HG03354 (cell line): ENCODE data around the gene IRF4.

Source experiments
- ATAC-seq: cut with Tn5 transposase; IDR thresholded peaks from one replicate; pipeline ENCODE4 v1.9.1; 2021; ENCODE audit warnings: mild to moderate bottlenecking; ENCODE audit not compliant: unreplicated experiment, poor library complexity, severe bottlenecking

Gene IRF4

DNA sequence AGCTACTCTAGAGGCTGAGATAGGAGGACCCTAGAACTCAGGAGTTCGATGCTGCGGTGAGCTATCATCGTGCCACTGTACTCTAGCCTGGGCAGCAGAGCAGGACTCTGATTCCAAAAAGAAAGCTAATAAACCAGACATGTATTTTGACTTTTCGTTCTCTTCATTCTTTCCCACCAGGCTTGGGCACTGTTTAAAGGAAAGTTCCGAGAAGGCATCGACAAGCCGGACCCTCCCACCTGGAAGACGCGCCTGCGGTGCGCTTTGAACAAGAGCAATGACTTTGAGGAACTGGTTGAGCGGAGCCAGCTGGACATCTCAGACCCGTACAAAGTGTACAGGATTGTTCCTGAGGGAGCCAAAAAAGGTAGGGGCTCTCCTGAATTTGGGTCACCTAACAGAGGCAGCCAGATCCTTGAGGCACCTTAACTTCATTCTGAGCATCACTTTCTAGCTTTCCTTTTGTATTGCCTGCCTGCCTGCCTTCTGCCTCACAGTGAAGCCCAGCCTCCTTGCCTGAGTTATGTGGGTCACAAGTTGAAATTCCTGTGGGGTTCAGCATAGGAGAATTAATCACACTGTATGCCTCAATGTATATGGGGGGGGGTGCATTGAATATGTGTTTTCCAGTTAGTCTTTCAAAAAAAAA is 3.2 kb downstream of the IRF4 start:
- ATAC-seq: no peak

DNA sequence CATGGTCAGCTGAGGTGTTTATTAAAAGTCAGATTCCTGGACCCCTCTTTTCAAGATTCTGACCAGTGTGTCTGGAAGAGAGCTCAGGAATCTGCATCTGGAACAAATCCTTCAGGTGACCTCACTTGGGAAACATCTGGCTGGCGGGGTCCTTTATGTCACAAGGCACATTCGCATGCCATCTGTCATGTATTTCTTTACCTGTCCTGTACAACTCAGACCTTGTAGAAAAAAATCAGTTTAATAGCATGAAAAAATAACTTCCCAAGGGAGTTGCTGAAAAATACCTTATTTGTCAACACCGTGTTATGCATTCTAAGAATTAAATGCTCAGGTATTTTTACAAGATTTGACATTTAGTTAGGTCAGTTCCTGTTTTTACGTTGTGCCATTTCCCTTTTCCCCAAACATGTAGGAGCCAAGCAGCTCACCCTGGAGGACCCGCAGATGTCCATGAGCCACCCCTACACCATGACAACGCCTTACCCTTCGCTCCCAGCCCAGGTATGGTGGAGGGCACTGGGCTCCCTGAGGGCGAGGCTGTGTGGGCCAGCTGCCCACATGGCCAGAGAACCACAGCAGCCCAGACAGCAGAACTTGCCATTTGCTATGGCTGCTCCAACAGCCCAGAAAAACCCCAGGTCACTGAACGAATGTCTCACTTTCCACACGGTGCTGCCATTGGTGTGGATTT is 4.0 kb downstream of the IRF4 start:
- ATAC-seq: no peak

DNA sequence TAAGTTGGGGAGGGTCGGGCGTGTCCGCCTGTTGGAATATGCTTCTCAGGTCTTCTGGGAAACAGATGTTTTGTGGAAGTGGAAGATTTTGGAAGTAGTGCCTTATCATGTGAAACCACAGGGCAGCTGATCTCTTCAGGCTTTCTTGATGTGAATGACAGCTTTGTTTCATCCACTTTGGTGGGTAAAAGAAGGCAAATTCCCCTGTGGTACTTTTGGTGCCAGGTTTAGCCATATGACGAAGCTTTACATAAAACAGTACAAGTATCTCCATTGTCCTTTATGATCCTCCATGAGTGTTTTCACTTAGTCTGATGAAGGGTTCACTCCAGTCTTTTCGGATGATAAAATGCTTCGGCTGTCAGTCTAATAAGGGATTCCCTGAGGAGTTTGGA is 4.6 kb downstream of the IRF4 start:
- no peak for ATAC-seq

DNA sequence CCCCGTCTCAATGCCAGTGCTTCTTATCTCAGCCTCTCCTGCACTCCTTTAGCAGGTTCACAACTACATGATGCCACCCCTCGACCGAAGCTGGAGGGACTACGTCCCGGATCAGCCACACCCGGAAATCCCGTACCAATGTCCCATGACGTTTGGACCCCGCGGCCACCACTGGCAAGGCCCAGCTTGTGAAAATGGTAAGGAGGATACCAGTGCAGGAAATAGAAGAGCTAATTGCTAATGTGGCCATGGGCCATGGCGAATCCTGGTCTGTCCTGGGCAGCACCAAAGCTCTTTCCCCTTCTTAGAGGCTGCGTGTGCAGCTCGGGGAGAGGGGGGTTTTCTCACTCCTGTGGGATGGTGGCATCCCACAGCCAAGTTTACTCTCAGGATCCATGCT is 5.5 kb downstream of the IRF4 start:
- no peak for ATAC-seq

DNA sequence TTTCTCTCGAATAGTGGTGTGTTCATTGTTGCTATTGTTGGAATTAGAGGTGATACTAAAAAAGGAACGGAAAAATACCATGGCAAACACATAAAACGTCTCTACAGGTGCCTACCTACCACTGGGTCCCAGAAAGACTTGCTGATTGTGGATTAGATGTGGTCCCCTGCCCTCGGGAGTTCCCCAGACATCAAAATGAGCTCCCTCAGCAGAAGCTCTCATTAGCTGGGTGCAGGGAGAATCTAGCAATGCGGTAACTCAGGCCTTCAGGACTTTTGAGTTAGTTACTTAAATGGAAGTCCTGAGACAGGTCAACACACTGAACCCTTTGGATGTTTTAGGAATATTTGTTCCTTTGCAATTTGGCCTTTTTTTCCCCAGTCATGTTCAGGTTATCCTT is 6.1 kb downstream of the IRF4 start:
- no peak for ATAC-seq

DNA sequence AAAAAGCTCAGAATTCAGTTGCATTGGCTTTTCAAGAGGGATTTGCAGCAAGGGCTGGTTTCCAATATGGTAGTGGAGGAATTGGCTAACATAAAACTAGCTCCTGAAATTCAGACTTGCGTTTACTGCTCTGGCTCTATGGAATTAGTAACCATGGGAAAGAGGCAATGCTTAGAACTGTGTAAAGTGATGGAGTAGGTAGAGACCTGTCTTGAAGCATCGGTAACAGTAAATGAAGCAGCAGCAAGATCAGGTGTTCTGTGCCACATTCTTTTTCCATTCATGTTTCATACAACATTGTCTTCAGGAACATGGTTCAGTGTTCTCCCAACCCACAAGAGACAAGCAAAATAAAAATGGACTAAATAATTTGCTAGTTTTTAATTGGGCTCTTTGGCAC is 6.5 kb downstream of the IRF4 start:
- no peak for ATAC-seq

DNA sequence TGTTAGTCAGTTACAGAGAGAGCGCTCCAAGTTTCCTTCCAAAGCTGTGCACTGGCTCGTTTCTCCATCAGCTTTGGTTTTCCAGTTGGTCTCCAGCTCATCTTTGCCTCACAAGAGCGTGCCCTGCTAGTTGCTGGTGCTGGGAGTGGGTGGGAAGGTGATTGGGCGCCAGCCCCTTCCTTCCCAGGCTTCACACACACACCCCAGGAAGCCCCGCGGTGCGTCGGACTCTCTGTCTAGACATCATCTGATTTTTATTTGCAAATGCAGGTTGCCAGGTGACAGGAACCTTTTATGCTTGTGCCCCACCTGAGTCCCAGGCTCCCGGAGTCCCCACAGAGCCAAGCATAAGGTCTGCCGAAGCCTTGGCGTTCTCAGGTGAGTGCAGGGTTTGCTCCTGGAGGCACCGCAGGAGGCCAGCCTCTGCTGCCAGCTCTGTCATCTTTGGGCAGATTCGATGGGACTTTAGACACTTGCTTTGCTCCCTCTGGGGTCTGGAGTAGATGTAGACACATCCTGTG is 7.1 kb downstream of the IRF4 start:
- no peak for ATAC-seq

DNA sequence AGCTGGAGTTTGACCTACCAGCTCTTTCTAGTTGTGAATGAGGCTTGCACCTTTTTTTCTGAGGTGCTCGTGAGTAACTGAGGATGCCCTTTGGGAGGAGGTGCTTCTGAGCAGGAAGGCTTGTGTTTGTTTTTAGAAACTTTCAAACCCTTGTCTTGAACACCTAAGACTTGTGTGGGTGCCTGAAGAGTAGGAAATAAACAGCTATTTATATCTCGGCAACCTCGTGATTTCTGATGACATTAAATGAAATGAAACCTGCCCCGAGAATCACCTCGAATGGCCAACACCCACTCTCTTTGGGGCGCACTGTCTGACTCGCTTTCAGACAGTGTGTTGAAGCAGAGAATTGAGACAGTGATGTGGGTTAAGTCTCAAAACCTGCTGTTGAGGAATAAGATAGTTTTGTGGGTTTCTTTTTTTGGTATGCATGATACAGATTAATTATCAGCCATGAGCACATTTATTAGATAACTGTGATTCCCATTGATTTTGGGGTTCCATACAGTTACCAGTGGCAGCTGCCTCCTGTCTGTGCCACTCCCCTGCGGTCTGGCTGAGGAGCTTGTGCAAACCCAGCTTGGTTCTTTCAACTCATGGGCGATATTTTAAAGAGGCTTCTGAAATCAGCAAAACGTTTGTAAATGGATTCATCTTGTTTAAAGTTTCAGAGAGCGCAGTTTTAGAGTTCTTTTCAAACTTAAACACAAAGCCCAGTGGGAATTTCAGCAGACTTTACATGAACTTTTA is 8.4 kb downstream of the IRF4 start:
- ATAC-seq: peak; percentile 33

DNA sequence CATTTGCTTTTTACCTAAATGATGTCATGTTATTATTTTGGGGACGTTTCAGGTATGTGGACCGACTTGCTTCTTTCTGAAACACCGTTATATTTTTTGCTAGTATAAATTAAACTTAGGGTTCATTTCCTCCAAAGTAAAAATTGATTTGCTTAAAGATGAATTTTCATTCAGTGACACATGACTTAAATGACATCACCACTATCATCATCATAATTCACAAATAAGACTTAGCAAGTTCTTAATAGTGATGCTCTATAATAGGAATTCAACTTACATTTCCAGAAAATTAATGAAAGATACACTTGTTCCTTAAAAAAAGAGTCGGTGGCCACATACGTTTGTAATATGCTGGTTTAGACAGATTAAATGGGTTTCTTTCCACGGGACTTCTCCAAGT is 9.3 kb downstream of the IRF4 start:
- ATAC-seq: no peak

DNA sequence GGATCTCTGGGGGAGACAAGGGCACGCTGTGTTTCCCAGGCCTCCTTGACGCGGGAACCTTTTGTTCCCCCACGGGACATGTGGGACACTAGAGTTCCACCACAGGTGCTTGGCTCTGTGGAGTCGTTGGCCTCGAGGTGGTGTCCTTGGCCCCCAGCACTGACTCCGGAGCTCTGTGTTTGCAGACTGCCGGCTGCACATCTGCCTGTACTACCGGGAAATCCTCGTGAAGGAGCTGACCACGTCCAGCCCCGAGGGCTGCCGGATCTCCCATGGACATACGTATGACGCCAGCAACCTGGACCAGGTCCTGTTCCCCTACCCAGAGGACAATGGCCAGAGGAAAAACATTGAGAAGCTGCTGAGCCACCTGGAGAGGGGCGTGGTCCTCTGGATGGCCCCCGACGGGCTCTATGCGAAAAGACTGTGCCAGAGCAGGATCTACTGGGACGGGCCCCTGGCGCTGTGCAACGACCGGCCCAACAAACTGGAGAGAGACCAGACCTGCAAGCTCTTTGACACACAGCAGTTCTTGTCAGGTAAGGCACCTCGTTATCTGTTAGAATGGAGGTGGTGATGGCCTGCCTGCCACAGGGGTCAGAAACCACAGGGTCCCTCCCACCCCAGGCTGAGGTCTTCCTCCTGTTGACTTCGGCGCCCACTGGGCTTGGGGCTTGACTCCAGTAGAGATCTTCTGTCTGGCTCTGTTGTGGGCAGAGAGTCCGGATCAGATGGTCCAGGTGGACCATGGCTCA is 9.9 kb downstream of the IRF4 start:
- ATAC-seq: no peak

DNA sequence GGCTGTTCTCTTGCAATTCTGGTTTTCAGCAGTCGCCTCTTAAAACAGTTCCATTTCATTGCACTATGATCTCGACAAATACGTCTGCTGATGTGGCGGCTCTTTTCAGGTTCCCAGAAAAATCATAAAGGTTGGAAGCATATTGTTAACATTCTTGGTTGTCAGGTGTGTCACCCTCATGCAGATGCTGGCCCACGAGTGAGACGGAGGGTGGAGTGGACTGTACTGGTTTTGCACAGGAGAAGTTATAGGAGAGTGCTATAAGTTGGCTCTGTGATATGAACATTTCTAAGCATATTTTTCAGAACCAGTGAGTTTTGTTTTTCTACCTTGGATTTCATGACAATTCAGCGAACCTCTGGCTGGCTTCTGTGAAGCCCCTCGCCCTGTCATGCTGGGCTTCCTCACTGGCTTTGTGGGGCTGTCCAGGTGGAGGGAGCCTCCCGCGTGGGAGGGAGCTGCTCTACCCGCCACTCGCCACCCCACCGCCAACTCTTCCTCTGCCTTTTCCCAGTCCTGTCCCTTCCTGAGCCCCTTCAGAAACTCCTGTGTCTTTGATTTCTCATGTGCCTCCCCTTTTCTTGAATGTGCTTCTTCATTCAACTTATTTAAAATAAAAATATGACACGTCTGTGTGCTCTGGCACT is 10.6 kb downstream of the IRF4 start:
- no peak for ATAC-seq

DNA sequence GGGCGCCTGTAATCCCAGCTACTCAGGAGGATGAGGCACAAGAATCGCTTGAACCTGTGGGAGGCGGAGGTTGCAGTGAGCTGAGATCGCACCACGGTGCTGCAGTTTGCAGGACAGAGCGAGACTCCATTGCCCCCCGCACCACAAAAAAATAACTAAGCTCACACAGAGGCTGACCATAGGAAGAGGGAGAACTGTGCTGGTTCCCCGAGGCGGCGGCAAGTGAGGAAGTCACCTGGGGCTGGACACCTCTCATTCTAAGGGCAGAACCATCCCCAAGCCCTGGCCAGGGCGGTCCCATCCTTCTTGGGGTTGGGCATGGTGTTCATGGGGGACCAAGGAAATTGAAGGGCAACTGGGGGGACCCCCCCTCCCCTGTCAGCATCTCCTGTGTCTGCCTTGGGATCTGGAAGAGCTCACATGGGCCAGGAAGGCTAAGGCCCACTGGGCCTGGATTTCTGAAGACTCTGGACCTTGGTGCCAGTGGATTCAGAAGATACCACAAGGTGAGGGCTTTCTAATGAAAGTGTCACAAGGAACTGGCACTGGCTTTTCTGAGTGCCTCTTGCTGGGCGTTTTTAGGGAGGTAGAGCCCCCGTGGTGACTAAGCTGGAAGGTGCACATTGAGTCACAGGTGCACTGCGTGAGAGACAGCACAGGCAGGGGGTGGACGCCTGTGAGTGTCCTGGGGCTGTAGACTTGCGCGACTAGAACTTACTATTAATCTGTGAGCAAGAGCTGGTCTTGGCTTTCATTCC is 11.5 kb downstream of the IRF4 start:
- ATAC-seq: no peak

DNA sequence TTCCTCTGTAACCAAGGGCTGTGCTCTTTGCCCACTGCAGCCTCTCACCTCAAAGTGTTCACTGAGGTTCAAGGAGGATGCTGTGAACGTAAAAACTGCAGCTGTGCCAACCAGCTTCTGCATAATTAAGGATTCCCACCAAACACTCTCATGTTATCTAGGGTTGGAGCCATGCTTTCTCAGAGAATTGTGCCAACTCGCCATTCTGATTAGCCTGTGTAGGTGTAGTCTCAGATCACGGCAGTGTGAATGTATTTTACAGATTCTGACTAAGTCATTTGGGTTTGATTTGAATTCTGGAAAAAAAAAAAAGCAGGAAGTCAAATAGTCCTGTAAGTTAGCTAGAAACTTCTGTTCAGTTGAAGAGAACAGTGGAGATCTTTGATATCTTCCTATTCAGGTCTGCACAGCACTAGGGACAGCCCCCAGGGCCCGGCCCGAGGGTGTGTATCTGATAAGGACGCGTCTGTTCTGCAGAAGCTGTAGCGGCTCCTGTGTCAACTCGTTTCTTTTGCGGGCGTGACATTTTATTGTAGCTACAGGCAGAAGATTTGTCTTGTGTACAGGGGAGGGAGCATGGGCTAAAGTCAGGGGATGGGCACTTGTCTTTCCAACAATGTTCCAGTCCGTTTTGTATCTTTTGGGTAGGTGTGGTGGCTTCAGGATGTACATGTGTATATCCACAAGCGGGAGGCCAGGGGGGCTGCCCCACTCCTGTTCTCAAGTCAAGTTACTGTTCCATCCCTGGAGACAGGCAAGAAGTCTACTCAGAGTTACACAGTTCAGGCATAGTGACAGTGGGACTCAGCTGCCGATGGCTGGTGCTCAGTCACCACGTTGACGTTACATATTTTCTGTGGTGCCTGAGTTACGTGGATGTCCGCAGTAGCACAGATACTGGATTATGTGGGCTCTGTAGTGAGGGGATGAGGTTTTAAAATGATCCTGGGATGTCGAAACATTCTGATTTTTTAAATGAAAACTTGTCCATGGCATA is 12.4 kb downstream of the IRF4 start:
- ATAC-seq: no peak

DNA sequence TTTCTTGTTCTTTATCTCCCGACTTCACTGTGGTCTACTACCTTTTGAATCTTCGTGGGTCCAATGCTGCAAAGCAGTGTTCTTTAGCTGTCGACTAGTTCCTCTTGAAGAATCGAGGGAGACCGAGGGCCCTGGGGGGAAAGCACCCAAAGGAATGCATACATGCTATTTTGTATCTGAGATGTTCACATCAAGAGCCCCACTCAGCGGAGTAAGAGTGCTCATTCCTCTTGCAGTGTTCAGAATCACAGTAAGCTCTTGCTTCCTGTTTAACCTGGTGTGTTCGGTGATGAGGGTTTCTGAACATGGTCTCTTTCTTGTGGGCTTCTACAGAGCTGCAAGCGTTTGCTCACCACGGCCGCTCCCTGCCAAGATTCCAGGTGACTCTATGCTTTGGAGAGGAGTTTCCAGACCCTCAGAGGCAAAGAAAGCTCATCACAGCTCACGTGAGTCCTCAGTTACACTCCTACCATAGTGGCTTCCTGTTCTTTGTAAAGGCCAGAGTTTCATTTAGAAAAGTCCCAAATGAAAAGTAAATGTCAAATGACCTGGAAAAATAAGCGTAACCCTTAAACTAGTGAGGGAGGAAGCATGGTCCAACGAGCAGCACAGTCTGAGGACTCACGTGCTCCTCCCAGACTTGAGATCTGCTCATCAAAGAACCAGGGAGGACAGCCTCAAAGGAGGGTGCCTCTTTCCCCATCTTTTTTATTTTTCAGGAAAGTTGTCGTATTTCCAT is 13.3 kb downstream of the IRF4 start:
- ATAC-seq: no peak

DNA sequence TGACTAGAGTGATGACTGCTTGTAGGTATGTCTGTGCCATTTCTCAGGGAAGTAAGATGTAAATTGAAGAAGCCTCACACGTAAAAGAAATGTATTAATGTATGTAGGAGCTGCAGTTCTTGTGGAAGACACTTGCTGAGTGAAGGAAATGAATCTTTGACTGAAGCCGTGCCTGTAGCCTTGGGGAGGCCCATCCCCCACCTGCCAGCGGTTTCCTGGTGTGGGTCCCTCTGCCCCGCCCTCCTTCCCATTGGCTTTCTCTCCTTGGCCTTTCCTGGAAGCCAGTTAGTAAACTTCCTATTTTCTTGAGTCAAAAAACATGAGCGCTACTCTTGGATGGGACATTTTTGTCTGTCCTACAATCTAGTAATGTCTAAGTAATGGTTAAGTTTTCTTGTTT is 16.6 kb downstream of the IRF4 start:
- ATAC-seq: no peak

DNA sequence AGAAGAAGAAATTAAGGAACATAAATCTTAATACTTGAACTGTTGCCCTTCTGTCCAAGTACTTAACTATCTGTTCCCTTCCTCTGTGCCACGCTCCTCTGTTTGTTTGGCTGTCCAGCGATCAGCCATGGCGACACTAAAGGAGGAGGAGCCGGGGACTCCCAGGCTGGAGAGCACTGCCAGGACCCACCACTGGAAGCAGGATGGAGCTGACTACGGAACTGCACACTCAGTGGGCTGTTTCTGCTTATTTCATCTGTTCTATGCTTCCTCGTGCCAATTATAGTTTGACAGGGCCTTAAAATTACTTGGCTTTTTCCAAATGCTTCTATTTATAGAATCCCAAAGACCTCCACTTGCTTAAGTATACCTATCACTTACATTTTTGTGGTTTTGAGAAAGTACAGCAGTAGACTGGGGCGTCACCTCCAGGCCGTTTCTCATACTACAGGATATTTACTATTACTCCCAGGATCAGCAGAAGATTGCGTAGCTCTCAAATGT is 17.1 kb downstream of the IRF4 start:
- no peak for ATAC-seq

DNA sequence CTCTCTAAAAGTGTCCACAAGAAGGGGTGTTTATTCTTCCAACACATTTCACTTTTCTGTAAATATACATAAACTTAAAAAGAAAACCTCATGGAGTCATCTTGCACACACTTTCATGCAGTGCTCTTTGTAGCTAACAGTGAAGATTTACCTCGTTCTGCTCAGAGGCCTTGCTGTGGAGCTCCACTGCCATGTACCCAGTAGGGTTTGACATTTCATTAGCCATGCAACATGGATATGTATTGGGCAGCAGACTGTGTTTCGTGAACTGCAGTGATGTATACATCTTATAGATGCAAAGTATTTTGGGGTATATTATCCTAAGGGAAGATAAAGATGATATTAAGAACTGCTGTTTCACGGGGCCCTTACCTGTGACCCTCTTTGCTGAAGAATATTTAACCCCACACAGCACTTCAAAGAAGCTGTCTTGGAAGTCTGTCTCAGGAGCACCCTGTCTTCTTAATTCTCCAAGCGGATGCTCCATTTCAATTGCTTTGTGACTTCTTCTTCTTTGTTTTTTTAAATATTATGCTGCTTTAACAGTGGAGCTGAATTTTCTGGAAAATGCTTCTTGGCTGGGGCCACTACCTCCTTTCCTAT is 17.9 kb downstream of the IRF4 start:
- ATAC-seq: no peak
